Ramos (cell line): ENCODE data around the gene GRIN2A.

Experiments
- in situ Hi-C: fragments of 300-500 bp; cut with MboI; formaldehyde crosslinking; loops from one replicate; pipeline ENCODE4 v1.14.3; 2022; ENCODE audit warnings: low sequenced_read_pairs; ENCODE audit not compliant: unreplicated experiment

The GRIN2A gene

GRCh38 chr16:9980981-9981380, 201.2 kb downstream of the GRIN2A start:
- in situ Hi-C loops = no loop called here

- in situ Hi-C loops = no loop called here
Observed at GRCh38 chr16:9978160-9978725, 204.0 kb downstream of the GRIN2A start.

- in situ Hi-C loops = no loop called here
Observed at GRCh38 chr16:9977333-9977897, 204.8 kb downstream of the GRIN2A start.

GRCh38 chr16:9976601-9977000, 205.6 kb downstream of the GRIN2A start:
- in situ Hi-C loops = no loop called here

GRCh38 chr16:9971907-9972306, 210.3 kb downstream of the GRIN2A start:
- in situ Hi-C loops = no loop called here

- in situ Hi-C loops = no loop called here
Observed at GRCh38 chr16:9970796-9971195, 211.4 kb downstream of the GRIN2A start.

- in situ Hi-C loops = no loop called here
Observed at GRCh38 chr16:9970244-9970643, 212.0 kb downstream of the GRIN2A start.

GRCh38 chr16:9969580-9969979, 212.6 kb downstream of the GRIN2A start:
- in situ Hi-C loops = no loop called here

- in situ Hi-C loops = no loop called here
Observed at GRCh38 chr16:9966569-9967157, 215.6 kb downstream of the GRIN2A start.

- in situ Hi-C loops = no loop called here
Observed at GRCh38 chr16:9965079-9965478, 217.1 kb downstream of the GRIN2A start.

- in situ Hi-C loops = no loop called here
Observed at GRCh38 chr16:9964426-9964825, 217.8 kb downstream of the GRIN2A start.

GRCh38 chr16:9957433-9957832, 224.8 kb downstream of the GRIN2A start:
- in situ Hi-C loops = no loop called here

- in situ Hi-C loops = no loop called here
Observed at GRCh38 chr16:9957002-9957401, 225.2 kb downstream of the GRIN2A start.

- in situ Hi-C loops = no loop called here
Observed at GRCh38 chr16:9955677-9956076, 226.6 kb downstream of the GRIN2A start.

GRCh38 chr16:9953908-9954570, 228.2 kb downstream of the GRIN2A start:
- in situ Hi-C loops = no loop called here

GRCh38 chr16:9950658-9951057, 231.6 kb downstream of the GRIN2A start:
- in situ Hi-C loops = no loop called here

- in situ Hi-C loops = no loop called here
Observed at GRCh38 chr16:9949396-9949795, 232.8 kb downstream of the GRIN2A start.

GRCh38 chr16:9948933-9949332, 233.3 kb downstream of the GRIN2A start:
- in situ Hi-C loops = no loop called here

GRCh38 chr16:9946022-9946720, 236.1 kb downstream of the GRIN2A start:
- in situ Hi-C loops = no loop called here

GRCh38 chr16:9943121-9943520, 239.1 kb downstream of the GRIN2A start:
- in situ Hi-C loops = no loop called here

- in situ Hi-C loops = no loop called here
Observed at GRCh38 chr16:9941245-9941644, 241.0 kb downstream of the GRIN2A start.
